Measurements from ENCODE around the gene PLCH1.

GRCh38 chr3:155495387-155495786 lies 249.5 kb downstream of the PLCH1 start:
- no peak for TF ChIP-seq NFXL1 (IDR thresholded peaks at IDR 0.05; ENCODE audit: borderline replicate concordance)
- no peak for TF ChIP-seq ESRRA (IDR thresholded peaks at IDR 0.05; ENCODE audit: low read length)
- TF ChIP-seq ZNF384 (IDR thresholded peaks at IDR 0.05; ENCODE audit: borderline replicate concordance, low read depth, low read length): no peak
- TF ChIP-seq RCOR1 (conservative IDR thresholded peaks at IDR 0.05; ENCODE audit: low read depth, low read length): no peak
- TF ChIP-seq EZH2 (IDR thresholded peaks at IDR 0.05; ENCODE audit: borderline replicate concordance, control insufficient read depth, low read depth, low read length): no peak
- TF ChIP-seq CTCF (IDR thresholded peaks at IDR 0.05 in 2 of 3, conservative IDR thresholded peaks at IDR 0.05 in 1 of 3; ENCODE audit: control insufficient read depth in 2 of 3, extremely low read depth in 1 of 3, insufficient read depth in 1 of 3, low read depth in 3 of 3, low read length in 3 of 3): no peak
